HG02981 (cell line): Measurements from ENCODE around the gene ZC3H10.

ENCODE experiments used
- ATAC-seq: cut with Tn5 transposase; IDR thresholded peaks from one replicate; pipeline ENCODE4 v1.9.1; 2021; ENCODE audit warnings: mild to moderate bottlenecking, moderate library complexity; ENCODE audit not compliant: unreplicated experiment

Gene ZC3H10

DNA sequence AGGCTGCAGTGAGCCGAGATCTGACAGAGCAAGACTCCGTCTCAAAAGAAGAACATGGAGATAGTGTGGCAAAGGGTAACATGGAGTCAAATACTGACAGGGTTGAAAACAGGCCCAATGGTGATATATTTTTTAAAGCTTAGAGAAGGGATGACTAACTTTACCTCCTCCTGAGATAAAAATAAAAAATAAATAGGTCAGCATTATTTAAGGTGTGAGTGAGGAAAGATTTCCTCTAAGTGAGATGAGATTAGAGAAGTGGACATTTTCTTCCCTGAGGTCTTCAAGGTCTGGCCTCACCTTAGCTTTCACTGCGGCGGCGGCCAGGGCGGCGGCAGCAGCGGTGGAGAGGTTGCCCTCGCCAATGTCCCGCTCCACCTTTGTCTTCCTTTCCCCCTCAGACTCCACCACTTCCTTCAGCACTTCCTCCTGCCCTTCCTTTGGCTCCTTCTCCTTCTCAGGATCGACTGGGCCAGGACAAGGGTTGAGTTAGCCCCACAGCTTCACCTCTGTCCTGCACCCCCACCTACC lies 51.2 kb downstream of the ZC3H10 start:
- ATAC-seq = no peak

DNA sequence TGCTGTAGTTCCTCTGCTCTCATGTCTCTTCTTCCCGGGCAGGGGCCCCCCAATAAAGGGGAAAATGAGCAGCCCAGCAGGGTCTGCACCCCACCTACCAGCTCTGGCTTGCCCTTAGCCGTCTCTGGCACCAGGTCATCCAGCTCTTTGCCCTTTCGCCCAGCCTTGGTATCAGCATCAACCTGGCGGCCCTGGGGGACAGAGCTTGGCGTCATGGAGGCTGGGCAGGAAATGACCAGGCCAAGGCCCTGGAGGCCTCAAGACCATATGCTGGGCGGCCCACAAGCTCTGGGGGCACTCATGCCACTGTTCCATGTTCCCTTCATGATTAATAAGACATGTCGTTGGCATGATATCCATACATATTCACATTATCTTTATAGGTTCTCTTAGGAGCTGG lies 54.8 kb downstream of the ZC3H10 start:
- no peak for ATAC-seq
